ENCODE results near the gene PANK4.

PANK4 gene

DNA sequence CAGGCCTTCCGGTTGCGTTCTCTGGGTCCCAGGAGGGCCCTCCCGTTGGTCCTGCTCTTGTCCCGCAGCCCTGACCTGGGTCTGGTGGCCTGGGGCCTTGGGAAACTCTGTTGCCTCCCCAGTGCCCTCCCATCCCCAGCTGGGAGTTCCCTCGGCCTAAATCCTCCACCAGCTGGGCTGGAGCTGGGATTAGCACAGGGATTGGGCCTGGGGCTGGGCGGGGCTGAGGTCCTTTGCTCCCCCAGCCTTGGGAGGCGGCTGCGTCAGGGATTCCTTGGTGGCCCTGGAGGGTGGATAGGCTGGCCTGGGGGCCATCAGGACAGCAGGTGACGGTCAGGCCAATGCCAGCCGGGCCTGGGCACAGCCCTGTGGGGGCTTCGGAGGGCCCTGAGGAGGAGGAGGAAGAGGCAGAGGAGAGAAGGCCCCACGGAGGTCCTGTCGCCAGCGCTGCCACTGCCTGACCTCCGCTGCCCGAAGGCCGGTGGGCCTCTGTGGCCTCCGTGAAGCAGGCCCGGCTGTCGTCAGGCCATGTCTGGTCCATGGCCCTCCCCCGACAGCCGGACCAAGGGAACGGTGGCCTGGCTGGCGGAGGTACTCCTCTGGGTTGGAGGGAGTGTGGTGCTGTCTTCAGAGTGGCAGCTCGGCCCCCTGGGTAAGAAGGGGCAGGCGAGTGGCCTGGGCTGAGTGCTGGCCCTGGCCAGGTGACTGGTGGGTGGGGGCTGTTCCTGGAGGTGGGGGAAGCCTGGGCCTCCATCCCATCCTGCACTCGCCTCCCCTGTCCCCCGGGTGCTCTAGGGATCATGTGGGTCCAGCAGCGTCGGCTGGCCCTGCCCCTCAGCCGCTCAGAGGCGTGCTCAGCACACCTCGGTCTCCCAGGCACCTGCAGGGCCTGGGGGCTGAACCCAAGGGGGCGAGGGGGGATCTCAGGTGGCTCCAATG is 50.1 kb downstream of the PANK4 start, which contains the start of gene PLCH2:
PLCH2 (plus strand) TSS at position 229 of the 939 bp plus-strand sequence; CDS start at position 529, 300 bp downstream.
- no peak for DNase-seq (ENCODE audit: low read depth, low spot score)
- ChIA-PET CTCF (no interaction called here), POLR2A (interaction anchor here (0.7 kb wide), 1 partner anchor 246 kb away, joined by 3 read pairs; no protein-coding TSS in a partner anchor)
- no peak within 1 kb of the TSS for H3K4me3 ChIP-seq (ENCODE audit: low read depth, low read length)
- TF ChIP-seq, protein P1, sequence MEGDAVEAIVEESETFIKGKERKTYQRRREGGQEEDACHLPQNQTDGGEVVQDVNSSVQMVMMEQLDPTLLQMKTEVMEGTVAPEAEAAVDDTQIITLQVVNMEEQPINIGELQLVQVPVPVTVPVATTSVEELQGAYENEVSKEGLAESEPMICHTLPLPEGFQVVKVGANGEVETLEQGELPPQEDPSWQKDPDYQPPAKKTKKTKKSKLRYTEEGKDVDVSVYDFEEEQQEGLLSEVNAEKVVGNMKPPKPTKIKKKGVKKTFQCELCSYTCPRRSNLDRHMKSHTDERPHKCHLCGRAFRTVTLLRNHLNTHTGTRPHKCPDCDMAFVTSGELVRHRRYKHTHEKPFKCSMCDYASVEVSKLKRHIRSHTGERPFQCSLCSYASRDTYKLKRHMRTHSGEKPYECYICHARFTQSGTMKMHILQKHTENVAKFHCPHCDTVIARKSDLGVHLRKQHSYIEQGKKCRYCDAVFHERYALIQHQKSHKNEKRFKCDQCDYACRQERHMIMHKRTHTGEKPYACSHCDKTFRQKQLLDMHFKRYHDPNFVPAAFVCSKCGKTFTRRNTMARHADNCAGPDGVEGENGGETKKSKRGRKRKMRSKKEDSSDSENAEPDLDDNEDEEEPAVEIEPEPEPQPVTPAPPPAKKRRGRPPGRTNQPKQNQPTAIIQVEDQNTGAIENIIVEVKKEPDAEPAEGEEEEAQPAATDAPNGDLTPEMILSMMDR (IDR thresholded peaks at IDR 0.05; ENCODE audit: insufficient read depth, low read length, missing control alignments) = no peak

GRCh38 chr1:2475571-2475970 is 50.8 kb downstream of the PANK4 start:
- TF ChIP-seq, protein P1 (IDR thresholded peaks at IDR 0.05; ENCODE audit: insufficient read depth, low read length, missing control alignments) = no peak
- ChIA-PET CTCF (no interaction called here), POLR2A (interaction anchor here (0.7 kb wide), 1 partner anchor 245 kb away, joined by 3 read pairs; no protein-coding TSS in a partner anchor)
- no peak overlapping the region for H3K4me3 ChIP-seq (ENCODE audit: low read depth, low read length)
- DNase-seq (ENCODE audit: low read depth, low spot score) = no peak

DNA sequence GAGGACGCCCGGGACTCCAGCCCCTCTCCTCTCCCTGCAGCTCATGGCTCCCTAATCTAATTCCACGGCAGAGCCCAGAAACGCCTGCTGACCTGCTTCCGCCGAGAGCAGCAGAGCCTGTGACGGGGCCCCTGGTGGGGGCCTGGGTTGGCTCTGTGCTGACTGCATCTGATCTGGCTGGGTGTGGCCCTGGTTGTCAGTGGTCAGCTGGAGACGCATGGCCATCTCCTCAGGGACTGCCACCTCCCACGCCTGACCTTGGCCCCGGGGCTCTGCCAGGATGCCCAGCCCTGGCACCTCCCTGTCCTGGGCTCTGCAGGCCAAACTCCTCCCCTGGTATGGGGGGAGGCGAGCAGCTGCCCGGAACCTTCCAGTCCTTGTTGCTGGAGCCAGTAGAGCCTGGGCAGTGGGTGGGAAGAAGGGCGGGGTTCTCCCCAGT is 51.4 kb downstream of the PANK4 start:
- no peak for DNase-seq (ENCODE audit: low read depth, low spot score)
- TF ChIP-seq, protein P1 (IDR thresholded peaks at IDR 0.05; ENCODE audit: insufficient read depth, low read length, missing control alignments) = no peak
- POLR2A ChIA-PET = no interaction called here
- CTCF ChIA-PET = no interaction called here
- no peak overlapping the region for H3K4me3 ChIP-seq (ENCODE audit: low read depth, low read length)

GRCh38 chr1:2474104-2474844 is 52.1 kb downstream of the PANK4 start:
- TF ChIP-seq, protein P1 (IDR thresholded peaks at IDR 0.05; ENCODE audit: insufficient read depth, low read length, missing control alignments) = no peak
- POLR2A ChIA-PET = no interaction called here
- H3K4me3 ChIP-seq (ENCODE audit: low read depth, low read length) = no peak overlapping the region
- CTCF ChIA-PET = no interaction called here
- DNase-seq (ENCODE audit: low read depth, low spot score) = no peak

DNA sequence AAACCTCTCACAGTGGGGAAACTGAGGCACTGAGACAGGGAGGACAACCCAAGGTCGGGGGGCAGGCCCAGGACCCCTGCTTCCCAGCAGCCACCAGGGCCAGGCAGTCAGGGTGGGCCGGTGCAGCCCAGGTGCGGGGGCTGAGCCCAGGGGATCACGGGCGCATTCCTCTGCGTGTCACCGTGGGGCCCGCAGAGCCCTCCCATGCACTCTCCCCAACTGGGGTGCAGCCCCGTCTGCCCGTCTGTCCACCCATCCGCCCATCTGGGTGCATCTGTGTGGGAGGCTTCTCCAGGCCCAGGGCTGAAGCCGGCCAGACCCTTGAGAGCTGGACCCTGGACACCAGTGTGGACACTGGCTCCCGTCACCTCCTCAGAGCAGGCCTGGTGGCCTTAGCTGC is 53.2 kb downstream of the PANK4 start:
- TF ChIP-seq, protein P1 (IDR thresholded peaks at IDR 0.05; ENCODE audit: insufficient read depth, low read length, missing control alignments) = no peak
- no peak for DNase-seq (ENCODE audit: low read depth, low spot score)
- POLR2A ChIA-PET = no interaction called here
- H3K4me3 ChIP-seq (ENCODE audit: low read depth, low read length) = no peak overlapping the region
- CTCF ChIA-PET = no interaction called here
